OCI-LY7 (cell line): Measurements from ENCODE around the gene GBP3. TPM values are rescaled to one million over a fixed set of nuclear protein-coding genes. Genes with fewer than 3 reads are reported as not detected.
"Not testable (repeated sequence)": the region's sequence is repeated elsewhere in the genome, so short reads cannot be mapped to it uniquely, and the experiment has no call there.

Experiments
- BruUV-seq: library from RNA; stranded (reverse); fragments of 400-500 nt; replicated peaks from 2 replicates; lab custom pipeline; 2021; lab: Mats Ljungman, UMichigan
- CTCF ChIA-PET: fragments of 300-600 bp; sonication (Branson Sonifier 250); formaldehyde crosslinking; loops from one replicate; lab custom pipeline; 2022; ENCODE audit warnings: antibody characterized with exemption; ENCODE audit not compliant: unreplicated experiment; lab: Charles Lee
- POLR2A ChIA-PET: fragments of 300-600 bp; sonication (Branson Sonifier 250); formaldehyde crosslinking; loops from one replicate; lab custom pipeline; 2022; ENCODE audit warnings: antibody characterized with exemption; lab: Charles Lee
- DNase-seq: peaks from one replicate; pipeline ENCODE4 v3.0.0-alpha.2; 2015; ENCODE audit warnings: low spot score
- H2AFZ ChIP-seq: fragments of 200-600 bp; sonication (generic), shearing (Covaris generic); 2 replicates; pipeline ENCODE4 v1.6.1; 2014; ENCODE audit warnings: mild to moderate bottlenecking, antibody characterized with exemption, low read length, moderate library complexity
- H3K27ac ChIP-seq: fragments of 200-600 bp; sonication (generic); 2 replicates; pipeline ENCODE4 v1.5.1; 2014; ENCODE audit warnings: mixed run types, low read depth, mild to moderate bottlenecking, moderate library complexity, low read length, inconsistent platforms; ENCODE audit not compliant: poor library complexity, severe bottlenecking
- H3K36me3 ChIP-seq: fragments of 200-600 bp; sonication (generic); 2 replicates; pipeline ENCODE4 v1.6.1; 2014; ENCODE audit warnings: mild to moderate bottlenecking, antibody characterized with exemption, low read length, moderate library complexity, mixed read lengths; ENCODE audit not compliant: insufficient read depth
- H3K4me1 ChIP-seq: fragments of 200-600 bp; sonication (generic); 2 replicates; pipeline ENCODE4 v1.5.1; 2014; ENCODE audit warnings: mild to moderate bottlenecking, low read length; ENCODE audit not compliant: insufficient read depth, poor library complexity, severe bottlenecking
- H3K4me2 ChIP-seq: fragments of 200-600 bp; sonication (generic); 2 replicates; pipeline ENCODE4 v1.6.1; 2014; ENCODE audit warnings: mild to moderate bottlenecking, low read length
- H3K4me3 ChIP-seq: fragments of 200-600 bp; sonication (generic); 2 replicates; pipeline ENCODE4 v1.5.1; 2014; ENCODE audit warnings: mild to moderate bottlenecking, low read depth, low read length; ENCODE audit not compliant: poor library complexity, severe bottlenecking
- H3K79me2 ChIP-seq: fragments of 200-600 bp; sonication (generic); 2 replicates; pipeline ENCODE4 v1.6.1; 2016; ENCODE audit warnings: low read depth, mild to moderate bottlenecking, low read length, moderate library complexity, mixed read lengths; ENCODE audit not compliant: insufficient read depth
- H3K9me2 ChIP-seq: fragments of 200-600 bp; sonication (generic); 2 replicates; pipeline ENCODE4 v1.6.1; 2016; ENCODE audit warnings: mild to moderate bottlenecking, low read length, mixed read lengths; ENCODE audit not compliant: insufficient read depth
- H3K9me3 ChIP-seq: fragments of 200-600 bp; sonication (generic); 2 replicates; pipeline ENCODE4 v1.6.1; 2014; ENCODE audit warnings: mild to moderate bottlenecking, mixed run types, low read length, mixed read lengths
- H4K20me1 ChIP-seq: fragments of 200-600 bp; sonication (generic); 2 replicates; pipeline ENCODE4 v1.6.1; 2014; ENCODE audit warnings: mild to moderate bottlenecking, antibody characterized with exemption, low read length, moderate library complexity, mixed read lengths; ENCODE audit not compliant: insufficient read depth
- CTCF ChIP-seq: fragments of 200-600 bp; sonication (generic); conservative IDR thresholded peaks from 2 replicates; pipeline ENCODE4 v1.5.1; 2014; ENCODE audit warnings: mild to moderate bottlenecking, antibody characterized with exemption, low read length, moderate library complexity, mixed read lengths
- EZH2phosphoT487 ChIP-seq: fragments of 200-600 bp; sonication (generic); IDR thresholded peaks from 2 replicates; pipeline ENCODE4 v1.6.1; 2018; ENCODE audit warnings: low read depth, borderline replicate concordance, mild to moderate bottlenecking, mixed run types, antibody characterized with exemption, low read length, moderate library complexity, mixed read lengths
- intact Hi-C: fragments of 100-400 bp; cut with micrococcal nuclease; formaldehyde crosslinking; loops from one replicate; pipeline ENCODE4 v1.10.0; 2022; ENCODE audit not compliant: unreplicated experiment
- total RNA-seq, 2 experiments: library from RNA; depleted of rRNA in 1 of 2; stranded (reverse); fragments of >200 nt in 1 of 2; shearing (Covaris generic) in 1 of 2; gene quantifications; 2 replicates each; pipeline ENCODE4 v1.2.3, GENCODE V29; 2014 to 2022

The GBP3 gene
- total RNA-seq, 2 experiments from 2014 or later: 0.25 to 0.49 TPM

GRCh38 chr1:89025928-89026327 is 3.3 kb upstream of the GBP3 start:
- intact Hi-C loops: no loop called here
- Histone ChIP-seq H3K79me2 (no peaks in the 10 kb centered on the region), H3K9me3 (no peaks in the 10 kb centered on the region), H2AFZ (no peak overlapping the region), H3K9me2 (no peaks in the 10 kb centered on the region), H3K27ac (no peak overlapping the region), H3K4me2 (no peak overlapping the region), H3K36me3 (no peaks in the 10 kb centered on the region), H4K20me1 (no peaks in the 10 kb centered on the region), H3K4me3 (no peak overlapping the region), H3K4me1 (peaks cover 8% of the 10 kb centered on the region)
- POLR2A ChIA-PET: no interaction called here
- BruUV-seq: no TSS peak
- CTCF ChIA-PET: no interaction called here
- no peak for DNase-seq
- no peak for TF ChIP-seq CTCF
- no peak for TF ChIP-seq EZH2phosphoT487

GRCh38 chr1:89023026-89023425 is 360 bp upstream of the GBP3 start:
- Histone ChIP-seq H3K4me3 (no peak overlapping the region), H3K36me3 (no peaks in the 10 kb centered on the region), H3K9me2 (no peaks in the 10 kb centered on the region), H3K4me1 (peaks cover 8% of the 10 kb centered on the region), H3K27ac (no peak overlapping the region), H3K4me2 (peak overlapping the region; percentile 57), H3K79me2 (no peaks in the 10 kb centered on the region), H3K9me3 (no peaks in the 10 kb centered on the region), H4K20me1 (no peaks in the 10 kb centered on the region), H2AFZ (peak overlapping the region; percentile 85)
- DNase-seq: no peak
- no TSS peak for BruUV-seq
- CTCF ChIA-PET: no interaction called here
- intact Hi-C loops: no loop called here
- TF ChIP-seq CTCF: no peak
- no peak for TF ChIP-seq EZH2phosphoT487
- POLR2A ChIA-PET: no interaction called here

GRCh38 chr1:89018318-89018717 is 4.3 kb downstream of the GBP3 start:
- DNase-seq, H2AFZ ChIP-seq, H3K36me3 ChIP-seq, H4K20me1 ChIP-seq, H3K4me2 ChIP-seq, H3K4me3 ChIP-seq, H3K4me1 ChIP-seq, H3K9me2 ChIP-seq, BruUV-seq, CTCF ChIA-PET, intact Hi-C loops, H3K27ac ChIP-seq, H3K79me2 ChIP-seq, H3K9me3 ChIP-seq: not testable (repeated sequence)
- POLR2A ChIA-PET: interaction anchor here (0.7 kb wide), 1 partner anchor 527 kb away, joined by 3 read pairs; no protein-coding TSS in a partner anchor
